HEK293 (cell line): ENCODE data around the gene KRTAP5-4.

Source experiments
- CTCF ChIA-PET: fragments of 350-600 bp; formaldehyde crosslinking; extraction: SDS; loops from one replicate; lab custom pipeline; 2021; ENCODE audit warnings: antibody characterized with exemption; lab: Yijun Ruan, JAX
- POLR2A ChIA-PET: fragments of 300-600 bp; formaldehyde crosslinking; extraction: SDS; loops from one replicate; lab custom pipeline; 2020; ENCODE audit warnings: antibody characterized with exemption, inconsistent platforms; lab: Yijun Ruan, JAX
- H3K27ac ChIP-seq: fragments of 200-500 bp; sonication (Bioruptor generic); 2 replicates; pipeline ENCODE4 v1.5.1; 2014; ENCODE audit warnings: low read depth, low read length, control low read depth, inconsistent platforms; ENCODE audit errors: extremely low read depth
- H3K36me3 ChIP-seq, 2 experiments: fragments of 200-500 bp in 1 of 2; sonication (Bioruptor generic) in 1 of 2; 1 replicate in 1 of 2; 2 replicates in 1 of 2; pipeline ENCODE4 v1.5.1; 2014 to 2017; ENCODE audit warnings: inconsistent platforms in 2 of 2, low read length in 2 of 2; ENCODE audit not compliant: control insufficient read depth in 2 of 2, insufficient read depth in 1 of 2
- H3K4me1 ChIP-seq: fragments of 200-500 bp; sonication (Bioruptor generic); 2 replicates; pipeline ENCODE4 v1.5.1; 2014; ENCODE audit warnings: mild to moderate bottlenecking, low read length, inconsistent platforms; ENCODE audit not compliant: control insufficient read depth, insufficient read depth
- H3K4me3 ChIP-seq: 2 replicates; pipeline ENCODE4 v1.5.1; 2011; ENCODE audit warnings: low read depth, mild to moderate bottlenecking, control low read depth, low read length, moderate library complexity
- H3K9me3 ChIP-seq: fragments of 200-500 bp; sonication (Bioruptor generic); 2 replicates; pipeline ENCODE4 v1.5.1; 2014; ENCODE audit warnings: low read depth, low read length, inconsistent platforms; ENCODE audit not compliant: control insufficient read depth, insufficient read depth
- BCL11A ChIP-seq: fragments of 450-650 bp; formaldehyde crosslinking; IDR thresholded peaks from 2 replicates; pipeline ENCODE4 v1.5.1; 2016; ENCODE audit warnings: low read depth, missing biosample characterization, missing genetic modification characterization
- GLIS2 ChIP-seq: fragments of 450-650 bp; formaldehyde crosslinking; IDR thresholded peaks from 2 replicates; pipeline ENCODE4 v1.5.1; 2016; ENCODE audit warnings: missing biosample characterization, missing genetic modification characterization
- HOXC10 ChIP-seq: sonication (generic); formaldehyde crosslinking; IDR thresholded peaks from 2 replicates; pipeline ENCODE4 v1.8.1; 2023; ENCODE audit warnings: mild to moderate bottlenecking, missing genetic modification reagents
- OVOL3 ChIP-seq: fragments of 450-650 bp; formaldehyde crosslinking; IDR thresholded peaks from 2 replicates; pipeline ENCODE4 v1.5.1; 2016; ENCODE audit warnings: missing biosample characterization, missing genetic modification characterization
- PRDM6 ChIP-seq: fragments of 450-650 bp; formaldehyde crosslinking; IDR thresholded peaks from 2 replicates; pipeline ENCODE4 v1.5.1; 2017; ENCODE audit warnings: missing biosample characterization, missing genetic modification characterization
- ZBTB6 ChIP-seq: fragments of 450-650 bp; formaldehyde crosslinking; IDR thresholded peaks from 2 replicates; pipeline ENCODE4 v1.5.1; 2017; ENCODE audit warnings: missing biosample characterization, missing genetic modification characterization
- ZBTB7A ChIP-seq: fragments of 450-650 bp; formaldehyde crosslinking; IDR thresholded peaks from 2 replicates; pipeline ENCODE4 v1.5.1; 2016; ENCODE audit warnings: low read depth, missing biosample characterization, missing genetic modification characterization
- ZFP37 ChIP-seq: fragments of 450-650 bp; formaldehyde crosslinking; IDR thresholded peaks from 2 replicates; pipeline ENCODE4 v1.5.1; 2016; ENCODE audit warnings: missing biosample characterization, missing genetic modification characterization
- ZNF2 ChIP-seq: fragments of 450-650 bp; formaldehyde crosslinking; IDR thresholded peaks from 2 replicates; pipeline ENCODE4 v1.5.1; 2016; ENCODE audit warnings: missing biosample characterization, missing genetic modification characterization
- ZNF202 ChIP-seq: fragments of 450-650 bp; formaldehyde crosslinking; IDR thresholded peaks from 2 replicates; pipeline ENCODE4 v1.5.1; 2016; ENCODE audit warnings: missing biosample characterization, missing genetic modification characterization, borderline replicate concordance
- ZNF214 ChIP-seq: fragments of 450-650 bp; formaldehyde crosslinking; IDR thresholded peaks from 2 replicates; pipeline ENCODE4 v1.5.1; 2017; ENCODE audit warnings: missing biosample characterization, mild to moderate bottlenecking, missing genetic modification characterization, borderline replicate concordance
- ZNF324 ChIP-seq: fragments of 450-650 bp; formaldehyde crosslinking; IDR thresholded peaks from 2 replicates; pipeline ENCODE4 v1.5.1; 2016; ENCODE audit warnings: missing biosample characterization, missing genetic modification characterization
- ZNF354C ChIP-seq: fragments of 450-650 bp; formaldehyde crosslinking; IDR thresholded peaks from 2 replicates; pipeline ENCODE4 v1.5.1; 2016; ENCODE audit warnings: missing biosample characterization, missing genetic modification characterization, low read depth, borderline replicate concordance
- ZNF514 ChIP-seq: fragments of 450-650 bp; formaldehyde crosslinking; IDR thresholded peaks from 2 replicates; pipeline ENCODE4 v1.5.1; 2016; ENCODE audit warnings: missing biosample characterization, missing genetic modification characterization
- ZNF518A ChIP-seq: fragments of 450-650 bp; formaldehyde crosslinking; conservative IDR thresholded peaks from 2 replicates; pipeline ENCODE4 v1.5.1; 2016; ENCODE audit warnings: low read depth, missing biosample characterization, missing genetic modification characterization
- ZNF555 ChIP-seq: fragments of 450-650 bp; formaldehyde crosslinking; conservative IDR thresholded peaks from 2 replicates; pipeline ENCODE4 v1.5.1; 2017; ENCODE audit warnings: missing biosample characterization, mild to moderate bottlenecking, missing genetic modification characterization, inconsistent platforms
- ZNF580 ChIP-seq: fragments of 450-650 bp; formaldehyde crosslinking; IDR thresholded peaks from 2 replicates; pipeline ENCODE4 v1.5.1; 2016; ENCODE audit warnings: missing biosample characterization, missing genetic modification characterization
- ZNF629 ChIP-seq: fragments of 450-650 bp; formaldehyde crosslinking; IDR thresholded peaks from 2 replicates; pipeline ENCODE4 v1.5.1; 2017; ENCODE audit warnings: missing biosample characterization, missing genetic modification characterization

The KRTAP5-4 gene

GRCh38 chr11:1667906-1668305 is 46.0 kb upstream of the KRTAP5-4 start:
- no peak overlapping the region for H3K4me3 ChIP-seq
- no peaks in the 10 kb centered on the region for H3K36me3 ChIP-seq
- no peaks in the 10 kb centered on the region for H3K4me1 ChIP-seq
- CTCF ChIA-PET = interaction anchor here (1.1 kb wide), 1 partner anchor 15 kb away, joined by 5 read pairs; no protein-coding TSS in a partner anchor
- no peak for TF ChIP-seq ZFP37 (tag by site-specific recombination)
- TF ChIP-seq ZNF2 (tag by site-specific recombination) = no peak
- no peak for TF ChIP-seq ZNF202 (tag by site-specific recombination)
- TF ChIP-seq HOXC10 (CRISPR knock-in tag) = no peak
- TF ChIP-seq ZNF354C = no peak
- no peak for TF ChIP-seq OVOL3
- no peak for TF ChIP-seq PRDM6
- TF ChIP-seq ZBTB6 (tag by site-specific recombination) = no peak
- no peak for TF ChIP-seq ZNF514 (tag by site-specific recombination)
- TF ChIP-seq ZNF629 = no peak
- no peak for TF ChIP-seq ZNF324
- no peak for TF ChIP-seq ZBTB7A (tag by site-specific recombination)
- TF ChIP-seq BCL11A (tag by site-specific recombination) = no peak
- TF ChIP-seq ZNF580 (tag by site-specific recombination) = no peak
- TF ChIP-seq ZNF214 (tag by site-specific recombination) = no peak
- TF ChIP-seq ZNF555 (tag by site-specific recombination) = no peak
- no peak for TF ChIP-seq GLIS2 (tag by site-specific recombination)
- no peak for TF ChIP-seq ZNF518A (tag by site-specific recombination)
- H3K9me3 ChIP-seq = no peaks in the 10 kb centered on the region
- H3K27ac ChIP-seq = no peak overlapping the region
- POLR2A ChIA-PET = no interaction called here
